Measurements from ENCODE around the gene PRKCB. TPM values are rescaled to one million over a fixed set of nuclear protein-coding genes. Genes with fewer than 3 reads are reported as not detected.

Gene PRKCB
- polyA plus RNA-seq, 2 of the 4 experiments (the other 2 are of a cell fraction): 0.09 to 0.22 TPM

DNA sequence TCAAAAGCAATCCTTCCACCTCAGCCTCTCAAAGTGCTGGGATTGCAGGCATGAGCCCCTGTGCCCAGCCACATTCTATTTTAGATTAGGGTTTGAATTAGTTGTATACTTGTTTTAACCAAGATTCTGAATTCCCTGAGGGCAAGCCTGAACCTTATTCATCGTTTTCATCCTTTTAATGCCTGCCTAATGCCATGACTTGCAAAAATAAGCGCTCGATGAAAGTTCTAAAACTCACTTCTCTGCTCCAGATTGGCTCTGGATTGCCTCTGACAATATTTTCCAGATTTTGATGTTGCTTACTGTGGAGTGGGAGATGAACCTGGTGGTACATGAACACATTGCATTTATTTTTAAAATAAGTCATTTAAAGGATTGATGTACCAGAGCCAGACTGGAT lies 329.5 kb downstream of the PRKCB start:
- ChIA-PET POLR2A (no interaction called here), CTCF (no interaction called here)
- Histone ChIP-seq H3K4me2 (no peak overlapping the region), H3K4me3 (no peak overlapping the region), H3K4me1 (no peaks in the 10 kb centered on the region), H3K27ac (no peak overlapping the region), H3K9me3 (no peaks in the 10 kb centered on the region)
- DNase-seq (ENCODE audit: low read depth in 1 of 2, low spot score in 1 of 2) (no peak), ATAC-seq (no peak), FAIRE-seq (no peak)
- TF ChIP-seq NFE2L2 (conservative IDR thresholded peaks at IDR 0.05; ENCODE audit: low read length) (peak; percentile 85), RFX5 (IDR thresholded peaks at IDR 0.05) (no peak)
- 8% methylated on average over 3 of the region's 3 CpGs for WGBS (ENCODE audit: missing lambda C conversion rate)

DNA sequence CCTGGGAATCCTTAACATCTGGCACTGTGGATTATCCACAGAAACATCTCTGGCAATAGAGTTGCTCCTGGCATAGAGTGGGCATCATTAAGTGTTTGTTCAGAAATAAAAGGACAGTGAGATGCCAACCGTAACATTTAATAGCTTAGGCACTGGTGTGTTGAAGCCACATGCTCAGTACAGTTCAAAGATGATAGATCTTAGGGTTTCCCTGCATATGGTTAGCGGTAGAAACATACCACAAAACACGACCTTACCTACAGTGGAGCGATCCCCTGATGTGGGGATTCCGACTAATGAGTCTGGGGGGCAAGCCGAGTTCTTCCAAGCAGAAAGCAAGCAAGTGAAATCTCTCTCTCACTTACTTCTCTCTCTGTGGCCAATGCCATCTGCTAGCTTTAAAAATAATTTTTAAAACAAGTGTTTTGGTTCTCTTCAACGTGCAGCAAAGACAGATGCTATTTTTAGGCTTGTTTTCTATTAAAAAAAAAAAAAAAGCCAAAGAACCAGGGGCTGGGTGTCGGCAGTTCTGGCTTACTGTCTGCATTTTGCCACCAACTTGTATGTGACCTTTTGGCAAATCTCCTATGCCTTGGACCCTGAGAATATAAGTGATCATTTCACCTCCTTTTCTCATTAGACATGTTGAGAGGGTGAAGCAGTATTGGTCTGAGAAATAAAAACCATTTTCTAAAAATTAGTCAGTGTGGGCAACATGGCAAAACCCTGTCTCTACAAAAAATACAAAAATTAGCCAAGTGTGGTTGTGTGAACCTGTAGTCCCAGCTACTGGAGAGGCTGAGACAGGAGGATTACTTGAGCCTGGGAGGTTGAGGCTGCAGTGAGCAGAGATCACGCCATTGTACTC lies 331.1 kb downstream of the PRKCB start:
- no peak overlapping the region for H3K4me2 ChIP-seq
- no peak overlapping the region for H3K27ac ChIP-seq
- ChIA-PET POLR2A (interaction anchor here (0.7 kb wide), 1 partner anchor 21 kb away, joined by 3 read pairs; no protein-coding TSS in a partner anchor), CTCF (interaction anchor here (0.6 to 0.7 kb wide), 3 partner anchors 149 to 659 kb away, joined by 3 read pairs; no protein-coding TSS in a partner anchor)
- DNase-seq (ENCODE audit: low read depth in 1 of 2, low spot score in 1 of 2) (no peak), ATAC-seq (no peak), FAIRE-seq (no peak)
- H3K9me3 ChIP-seq: no peaks in the 10 kb centered on the region
- no peaks in the 10 kb centered on the region for H3K4me1 ChIP-seq
- no peak overlapping the region for H3K4me3 ChIP-seq
- 3% methylated on average over 9 of the region's 9 CpGs for WGBS (ENCODE audit: missing lambda C conversion rate)
- TF ChIP-seq EHMT2 (IDR thresholded peaks at IDR 0.05; ENCODE audit: low read depth) (no peak), CHD4 (IDR thresholded peaks at IDR 0.05; ENCODE audit: borderline replicate concordance) (no peak), GATA3 (IDR thresholded peaks at IDR 0.05; ENCODE audit: borderline replicate concordance) (no peak), CEBPB (IDR thresholded peaks at IDR 0.05) (no peak), CBX8 (IDR thresholded peaks at IDR 0.05) (no peak), HEYL (CRISPR knock-in tag; IDR thresholded peaks at IDR 0.05) (no peak), HOXB13 (CRISPR knock-in tag; IDR thresholded peaks at IDR 0.05; ENCODE audit: low read depth) (no peak), FOSL2 (IDR thresholded peaks at IDR 0.05) (no peak), FOSL2 (CRISPR knock-in tag; IDR thresholded peaks at IDR 0.05) (no peak), RARB (CRISPR knock-in tag; IDR thresholded peaks at IDR 0.05) (no peak)
- TF ChIP-seq, protein P1, sequence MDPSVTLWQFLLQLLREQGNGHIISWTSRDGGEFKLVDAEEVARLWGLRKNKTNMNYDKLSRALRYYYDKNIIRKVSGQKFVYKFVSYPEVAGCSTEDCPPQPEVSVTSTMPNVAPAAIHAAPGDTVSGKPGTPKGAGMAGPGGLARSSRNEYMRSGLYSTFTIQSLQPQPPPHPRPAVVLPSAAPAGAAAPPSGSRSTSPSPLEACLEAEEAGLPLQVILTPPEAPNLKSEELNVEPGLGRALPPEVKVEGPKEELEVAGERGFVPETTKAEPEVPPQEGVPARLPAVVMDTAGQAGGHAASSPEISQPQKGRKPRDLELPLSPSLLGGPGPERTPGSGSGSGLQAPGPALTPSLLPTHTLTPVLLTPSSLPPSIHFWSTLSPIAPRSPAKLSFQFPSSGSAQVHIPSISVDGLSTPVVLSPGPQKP (IDR thresholded peaks at IDR 0.05; ENCODE audit: low read depth, low read length): no peak
- TF ChIP-seq, protein P2, sequence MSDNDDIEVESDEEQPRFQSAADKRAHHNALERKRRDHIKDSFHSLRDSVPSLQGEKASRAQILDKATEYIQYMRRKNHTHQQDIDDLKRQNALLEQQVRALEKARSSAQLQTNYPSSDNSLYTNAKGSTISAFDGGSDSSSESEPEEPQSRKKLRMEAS (IDR thresholded peaks at IDR 0.05): no peak

DNA sequence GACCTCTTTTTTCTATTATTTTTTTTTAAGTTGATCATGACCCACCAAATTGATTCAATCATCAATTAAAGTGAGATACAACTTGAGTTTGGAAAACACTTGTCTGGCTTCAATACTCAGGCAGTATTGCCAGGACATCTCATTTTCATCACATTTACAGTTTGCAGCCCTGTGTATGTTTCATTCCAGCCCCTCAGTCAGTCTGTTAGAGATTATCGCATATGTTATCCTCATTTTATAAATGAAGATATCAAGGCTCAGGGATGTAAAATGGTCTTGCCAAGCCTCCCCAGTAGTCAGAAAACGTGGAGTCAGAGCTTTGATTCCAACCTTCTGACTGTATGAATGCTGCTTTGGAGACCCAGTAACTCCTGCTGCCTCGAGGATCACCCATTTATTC lies 333.1 kb downstream of the PRKCB start:
- 28% methylated on average over 3 of the region's 3 CpGs for WGBS (ENCODE audit: missing lambda C conversion rate)
- H3K27ac ChIP-seq: no peak overlapping the region
- FAIRE-seq: no peak
- no peak overlapping the region for H3K4me2 ChIP-seq
- no peak for ATAC-seq
- ChIA-PET CTCF (no interaction called here), POLR2A (no interaction called here)
- DNase-seq (ENCODE audit: low read depth in 1 of 2, low spot score in 1 of 2): no peak
- H3K4me3 ChIP-seq: no peak overlapping the region
- H3K4me1 ChIP-seq: no peaks in the 10 kb centered on the region
- TF ChIP-seq HEYL (CRISPR knock-in tag; IDR thresholded peaks at IDR 0.05) (no peak), GATA3 (IDR thresholded peaks at IDR 0.05; ENCODE audit: borderline replicate concordance) (no peak), MAZ (IDR thresholded peaks at IDR 0.05; ENCODE audit: borderline replicate concordance, low read depth, low read length) (no peak), RFX5 (IDR thresholded peaks at IDR 0.05) (no peak), TP53 (CRISPR knock-in tag; IDR thresholded peaks at IDR 0.05) (no peak), RARB (CRISPR knock-in tag; IDR thresholded peaks at IDR 0.05) (no peak), TFCP2L1 (CRISPR knock-in tag; IDR thresholded peaks at IDR 0.05) (no peak), CBX8 (IDR thresholded peaks at IDR 0.05) (no peak), RCOR1 (IDR thresholded peaks at IDR 0.05; ENCODE audit: low read depth, low read length) (no peak), FOSL2 (IDR thresholded peaks at IDR 0.05) (no peak), FOSL2 (CRISPR knock-in tag; IDR thresholded peaks at IDR 0.05) (no peak), FOXS1 (CRISPR knock-in tag; IDR thresholded peaks at IDR 0.05) (no peak), ZFP36 (IDR thresholded peaks at IDR 0.05; ENCODE audit: borderline replicate concordance, partially characterized antibody) (no peak)
- TF ChIP-seq, protein P3, sequence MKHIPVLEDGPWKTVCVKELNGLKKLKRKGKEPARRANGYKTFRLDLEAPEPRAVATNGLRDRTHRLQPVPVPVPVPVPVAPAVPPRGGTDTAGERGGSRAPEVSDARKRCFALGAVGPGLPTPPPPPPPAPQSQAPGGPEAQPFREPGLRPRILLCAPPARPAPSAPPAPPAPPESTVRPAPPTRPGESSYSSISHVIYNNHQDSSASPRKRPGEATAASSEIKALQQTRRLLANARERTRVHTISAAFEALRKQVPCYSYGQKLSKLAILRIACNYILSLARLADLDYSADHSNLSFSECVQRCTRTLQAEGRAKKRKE (CRISPR knock-in tag; IDR thresholded peaks at IDR 0.05; ENCODE audit: low read depth): no peak
- H3K9me3 ChIP-seq: no peaks in the 10 kb centered on the region

Measured in A549 (cell line).